Measurements from ENCODE around the gene RXRA. TPM values are rescaled to one million over a fixed set of nuclear protein-coding genes. Genes with fewer than 3 reads are reported as not detected.

Gene RXRA
- total RNA-seq, 1 experiment from 2014 or later: 31.6 TPM

- H3K4me3 ChIP-seq (ENCODE audit: low read depth in 2 of 2, low read length in 2 of 2): no peak overlapping the region
- H3K36me3 ChIP-seq (ENCODE audit: control insufficient read depth, insufficient read depth, low read length): no peaks in the 10 kb centered on the region
- CTCF ChIA-PET: interaction anchor here (0.7 to 2.1 kb wide), 5 partner anchors 8 to 275 kb away, joined by 3 to 7 read pairs (median 6); no protein-coding TSS in a partner anchor
- ATAC-seq (peak; percentile 40), DNase-seq (ENCODE audit: low read depth, low spot score) (no peak)
- peaks cover 9% of the 10 kb centered on the region for H3K4me1 ChIP-seq (ENCODE audit: control insufficient read depth, insufficient read depth, low read length)
- no TSS peak for BruUV-seq (replicated peaks)
- intact Hi-C loops (cut with micrococcal nuclease; ENCODE audit: unreplicated experiment): loop anchor here (2.0 kb wide), 1 partner anchor 272 kb away; no protein-coding TSS in a partner anchor
- H3K27me3 ChIP-seq (ENCODE audit: control insufficient read depth, insufficient read depth, low read length): no peaks in the 10 kb centered on the region
- POLR2A ChIA-PET: no interaction called here
- H3K27ac ChIP-seq (ENCODE audit: low read length): no peak overlapping the region
- TF ChIP-seq SIN3A (IDR thresholded peaks at IDR 0.05; ENCODE audit: borderline replicate concordance, insufficient read depth, low read depth, low read length) (no peak), TCF7L2 (IDR thresholded peaks at IDR 0.05; ENCODE audit: low read depth, low read length) (no peak), POLR2AphosphoS5 (IDR thresholded peaks at IDR 0.05; ENCODE audit: low read depth, low read length) (no peak), CTCF (IDR thresholded peaks at IDR 0.05) (no peak), REST (IDR thresholded peaks at IDR 0.05; ENCODE audit: insufficient read depth in 1 of 2, low read depth in 2 of 2, low read length in 1 of 2) (no peak)
- no peaks in the 10 kb centered on the region for H3K9me3 ChIP-seq (ENCODE audit: control insufficient read depth, insufficient read depth, low read depth, low read length)
- in situ Hi-C loops (cut with HindIII; ENCODE audit: low pct_unique_long_range_greater_than_20kb, low sequenced_read_pairs): no loop called here
Measured at GRCh38 chr9:134442486-134443173, 116.4 kb downstream of the RXRA start.

- ATAC-seq: peak; percentile 92
- intact Hi-C loops (cut with micrococcal nuclease; ENCODE audit: unreplicated experiment) (loop anchor here (2.0 kb wide), 1 partner anchor 273 kb away; no protein-coding TSS in a partner anchor), in situ Hi-C loops (cut with HindIII; ENCODE audit: low pct_unique_long_range_greater_than_20kb, low sequenced_read_pairs) (no loop called here)
- no peak overlapping the region for H3K4me3 ChIP-seq (ENCODE audit: low read depth in 2 of 2, low read length in 2 of 2)
- H3K4me1 ChIP-seq (ENCODE audit: control insufficient read depth, insufficient read depth, low read length): peaks cover 9% of the 10 kb centered on the region
- BruUV-seq (replicated peaks): no TSS peak
- no peaks in the 10 kb centered on the region for H3K36me3 ChIP-seq (ENCODE audit: control insufficient read depth, insufficient read depth, low read length)
- peak; percentile 93 for TF ChIP-seq CTCF (IDR thresholded peaks at IDR 0.05)
- TF ChIP-seq SIN3A (IDR thresholded peaks at IDR 0.05; ENCODE audit: borderline replicate concordance, insufficient read depth, low read depth, low read length): no peak
- H3K27me3 ChIP-seq (ENCODE audit: control insufficient read depth, insufficient read depth, low read length): no peaks in the 10 kb centered on the region
- ChIA-PET CTCF (interaction anchor here (1.2 to 2.1 kb wide), 4 partner anchors 9 to 276 kb away, joined by 5 to 7 read pairs (median 6); no protein-coding TSS in a partner anchor), POLR2A (no interaction called here)
- no peak overlapping the region for H3K27ac ChIP-seq (ENCODE audit: low read length)
- peak; percentile 56 for DNase-seq (ENCODE audit: low read depth, low spot score)
- no peaks in the 10 kb centered on the region for H3K9me3 ChIP-seq (ENCODE audit: control insufficient read depth, insufficient read depth, low read depth, low read length)
Measured at GRCh38 chr9:134443174-134444037, 117.2 kb downstream of the RXRA start.

Measured in Panc1 (cell line).